Fibroblast of the aortic adventitia (primary cell): ENCODE data around the gene ZC3H6. TPM values are rescaled to one million over a fixed set of nuclear protein-coding genes. Genes with fewer than 3 reads are reported as not detected.

Source experiments
- DNase-seq: peaks from one replicate; pipeline ENCODE4 v3.0.0-alpha.2; 2010; ENCODE audit warnings: low read depth
- H3K4me3 ChIP-seq: 2 replicates; pipeline ENCODE4 v1.5.1; 2011; ENCODE audit warnings: low read depth, mild to moderate bottlenecking, control low read depth, low read length, moderate library complexity
- total RNA-seq: library from RNA; depleted of rRNA; stranded (reverse); fragments of >200 nt; gene quantifications from 2 replicates; pipeline ENCODE4 v1.2.3, GENCODE V29; 2012; ENCODE audit warnings: low replicate concordance
- TF ChIP-seq, protein P1 (sequence below): IDR thresholded peaks from 2 replicates; pipeline ENCODE4 v1.5.1; 2011; ENCODE audit warnings: mild to moderate bottlenecking, low read length, control low read depth, inconsistent platforms; ENCODE audit not compliant: insufficient read depth

ZC3H6 gene, protein sequence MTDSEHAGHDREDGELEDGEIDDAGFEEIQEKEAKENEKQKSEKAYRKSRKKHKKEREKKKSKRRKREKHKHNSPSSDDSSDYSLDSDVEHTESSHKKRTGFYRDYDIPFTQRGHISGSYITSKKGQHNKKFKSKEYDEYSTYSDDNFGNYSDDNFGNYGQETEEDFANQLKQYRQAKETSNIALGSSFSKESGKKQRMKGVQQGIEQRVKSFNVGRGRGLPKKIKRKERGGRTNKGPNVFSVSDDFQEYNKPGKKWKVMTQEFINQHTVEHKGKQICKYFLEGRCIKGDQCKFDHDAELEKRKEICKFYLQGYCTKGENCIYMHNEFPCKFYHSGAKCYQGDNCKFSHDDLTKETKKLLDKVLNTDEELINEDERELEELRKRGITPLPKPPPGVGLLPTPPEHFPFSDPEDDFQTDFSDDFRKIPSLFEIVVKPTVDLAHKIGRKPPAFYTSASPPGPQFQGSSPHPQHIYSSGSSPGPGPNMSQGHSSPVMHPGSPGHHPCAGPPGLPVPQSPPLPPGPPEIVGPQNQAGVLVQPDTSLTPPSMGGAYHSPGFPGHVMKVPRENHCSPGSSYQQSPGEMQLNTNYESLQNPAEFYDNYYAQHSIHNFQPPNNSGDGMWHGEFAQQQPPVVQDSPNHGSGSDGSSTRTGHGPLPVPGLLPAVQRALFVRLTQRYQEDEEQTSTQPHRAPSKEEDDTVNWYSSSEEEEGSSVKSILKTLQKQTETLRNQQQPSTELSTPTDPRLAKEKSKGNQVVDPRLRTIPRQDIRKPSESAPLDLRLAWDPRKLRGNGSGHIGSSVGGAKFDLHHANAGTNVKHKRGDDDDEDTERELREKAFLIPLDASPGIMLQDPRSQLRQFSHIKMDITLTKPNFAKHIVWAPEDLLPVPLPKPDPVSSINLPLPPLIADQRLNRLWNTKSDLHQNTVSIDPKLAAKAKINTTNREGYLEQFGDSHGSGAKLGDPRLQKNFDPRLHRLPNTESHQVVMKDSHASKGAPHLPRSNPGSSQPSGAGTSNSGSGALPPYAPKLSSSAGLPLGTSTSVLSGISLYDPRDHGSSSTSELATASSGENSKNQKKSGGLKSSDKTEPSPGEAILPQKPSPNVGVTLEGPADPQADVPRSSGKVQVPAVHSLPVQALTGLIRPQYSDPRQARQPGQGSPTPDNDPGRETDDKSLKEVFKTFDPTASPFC
- 2.9 and 7.5 TPM in 2 replicates for total RNA-seq

DNA sequence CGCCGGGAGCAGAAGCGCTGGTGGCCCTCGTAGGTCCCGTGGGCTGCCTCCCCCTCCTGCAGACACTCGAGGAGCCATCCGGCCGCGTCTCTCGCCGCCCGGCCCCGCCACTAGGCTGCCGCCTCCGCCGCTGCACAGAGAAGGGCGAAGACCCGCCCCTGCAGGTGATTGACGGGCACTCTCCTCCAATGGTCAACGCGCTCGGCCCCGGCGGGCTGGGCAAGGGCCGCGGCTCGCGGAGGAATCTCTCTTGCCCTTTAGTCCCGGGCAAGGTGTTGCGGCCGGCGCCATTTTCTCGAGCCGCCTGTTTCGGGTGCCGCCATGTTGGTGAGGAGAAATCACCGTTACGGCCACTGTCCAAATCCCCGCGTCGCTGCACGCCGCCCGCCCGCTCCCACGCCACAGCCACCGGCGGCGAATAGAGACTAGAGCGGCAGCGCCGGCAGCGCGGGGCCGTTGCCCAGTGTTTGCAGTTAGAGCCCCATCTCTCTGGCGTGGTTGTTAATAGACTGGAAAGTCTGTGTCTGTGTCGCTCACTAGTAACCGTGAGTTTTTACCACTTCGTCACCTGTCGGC is at the start of gene ZC3H6:
Gene ZC3H6, plus strand, starts transcription at position 287 of the 576 bp plus-strand sequence. CDS start 398 bp downstream, outside the sequence.
- DNase-seq = peak; percentile 98
- peak within 1 kb of the TSS; percentile 89 for H3K4me3 ChIP-seq
- TF ChIP-seq, protein P1, sequence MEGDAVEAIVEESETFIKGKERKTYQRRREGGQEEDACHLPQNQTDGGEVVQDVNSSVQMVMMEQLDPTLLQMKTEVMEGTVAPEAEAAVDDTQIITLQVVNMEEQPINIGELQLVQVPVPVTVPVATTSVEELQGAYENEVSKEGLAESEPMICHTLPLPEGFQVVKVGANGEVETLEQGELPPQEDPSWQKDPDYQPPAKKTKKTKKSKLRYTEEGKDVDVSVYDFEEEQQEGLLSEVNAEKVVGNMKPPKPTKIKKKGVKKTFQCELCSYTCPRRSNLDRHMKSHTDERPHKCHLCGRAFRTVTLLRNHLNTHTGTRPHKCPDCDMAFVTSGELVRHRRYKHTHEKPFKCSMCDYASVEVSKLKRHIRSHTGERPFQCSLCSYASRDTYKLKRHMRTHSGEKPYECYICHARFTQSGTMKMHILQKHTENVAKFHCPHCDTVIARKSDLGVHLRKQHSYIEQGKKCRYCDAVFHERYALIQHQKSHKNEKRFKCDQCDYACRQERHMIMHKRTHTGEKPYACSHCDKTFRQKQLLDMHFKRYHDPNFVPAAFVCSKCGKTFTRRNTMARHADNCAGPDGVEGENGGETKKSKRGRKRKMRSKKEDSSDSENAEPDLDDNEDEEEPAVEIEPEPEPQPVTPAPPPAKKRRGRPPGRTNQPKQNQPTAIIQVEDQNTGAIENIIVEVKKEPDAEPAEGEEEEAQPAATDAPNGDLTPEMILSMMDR = no peak

DNA sequence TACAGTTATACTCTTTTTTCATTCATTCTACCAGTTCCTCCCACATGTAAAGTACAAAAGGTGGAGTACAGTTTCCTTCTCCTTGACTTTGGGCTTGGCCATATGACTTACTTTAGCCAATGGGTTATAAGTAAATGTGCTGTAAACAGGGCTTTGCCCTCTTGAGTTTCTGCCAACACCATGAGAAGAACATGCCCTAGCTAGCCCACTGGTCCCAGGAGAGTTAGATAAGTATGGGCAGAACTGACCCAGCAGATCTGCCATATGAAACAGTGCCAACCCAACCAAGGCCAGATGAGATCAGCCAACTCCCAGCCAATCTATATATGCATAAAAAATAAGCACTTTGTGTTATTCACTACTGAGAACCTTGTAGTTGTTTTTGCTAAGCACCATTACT is 46.0 kb upstream of the ZC3H6 start:
- DNase-seq = peak; percentile 83
- TF ChIP-seq, protein P1 = no peak
- H3K4me3 ChIP-seq = no peak overlapping the region

DNA sequence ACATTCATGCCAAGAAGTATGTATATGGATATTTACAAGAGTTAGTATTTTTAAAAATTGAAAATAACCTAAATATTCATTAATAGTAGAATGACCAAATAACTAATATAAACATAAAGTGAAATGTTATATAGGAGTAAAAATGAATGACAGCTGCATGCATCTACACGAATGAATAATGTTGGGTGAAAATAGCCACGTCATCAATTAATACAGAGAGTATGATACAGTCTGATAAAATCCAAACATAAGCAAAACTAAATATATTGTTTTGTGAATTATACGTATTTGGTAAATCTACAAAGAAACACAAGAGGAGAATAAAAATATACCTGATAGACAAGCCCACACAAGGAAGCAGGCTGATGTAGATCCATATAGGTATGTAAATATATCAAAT is 45.0 kb upstream of the ZC3H6 start:
- TF ChIP-seq, protein P1 = no peak
- H3K4me3 ChIP-seq = no peak overlapping the region
- no peak for DNase-seq

DNA sequence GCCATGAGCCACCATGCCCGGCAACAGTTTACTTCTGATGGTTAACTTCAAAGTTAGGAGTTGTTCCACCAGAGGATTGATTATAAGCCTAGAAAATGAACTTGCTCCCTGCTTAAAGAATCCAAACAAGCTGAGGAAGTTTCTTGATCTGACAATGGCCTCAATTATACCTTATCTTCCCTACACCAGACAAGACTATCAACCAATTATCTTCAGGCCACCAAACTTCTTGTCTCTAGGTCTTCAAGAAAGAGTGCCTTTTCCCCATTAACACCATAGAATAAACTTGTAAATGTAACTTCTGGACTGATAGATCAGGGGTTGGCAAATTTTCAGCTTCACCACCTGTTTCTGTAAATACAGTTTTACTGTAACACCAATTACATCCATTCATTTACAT is 35.5 kb upstream of the ZC3H6 start:
- H3K4me3 ChIP-seq = no peak overlapping the region
- DNase-seq = no peak
- TF ChIP-seq, protein P1 = no peak

DNA sequence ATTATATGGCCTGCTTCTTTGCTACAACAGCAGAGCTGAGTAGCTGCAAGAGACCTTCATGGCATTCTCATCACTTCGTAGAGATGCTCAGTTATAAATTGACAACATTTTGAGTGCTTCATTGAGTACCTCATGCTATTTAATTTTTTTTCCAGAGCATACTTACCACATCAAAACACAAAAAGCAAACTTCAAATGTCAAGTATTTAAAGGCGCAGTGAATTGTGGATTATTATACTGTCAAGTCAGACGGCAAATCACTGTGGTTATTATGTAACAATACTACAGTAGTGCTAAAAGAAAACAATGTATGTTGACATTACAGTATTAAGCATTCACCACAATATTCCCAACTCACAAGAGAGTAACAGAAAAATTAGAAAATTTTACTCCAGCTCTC is 33.0 kb upstream of the ZC3H6 start:
- H3K4me3 ChIP-seq = no peak overlapping the region
- TF ChIP-seq, protein P1 = no peak
- no peak for DNase-seq

DNA sequence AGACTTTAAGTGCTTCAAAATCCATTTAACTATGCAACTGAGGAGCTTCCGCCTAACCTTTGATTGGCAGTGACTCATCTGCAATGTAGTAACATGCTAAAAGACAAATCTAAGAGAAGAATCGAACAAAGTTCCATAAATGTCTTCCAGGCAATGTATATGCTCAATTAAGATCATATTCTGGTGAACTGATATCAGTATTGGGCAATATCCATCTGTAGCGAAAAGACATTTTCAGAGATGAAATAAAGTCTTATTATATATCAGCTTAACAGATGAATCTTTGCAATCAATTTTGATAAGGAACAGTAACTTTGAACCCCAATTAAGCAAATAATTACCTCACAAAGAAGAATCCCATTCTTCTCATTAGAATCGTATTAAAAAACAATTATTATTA is 32.2 kb upstream of the ZC3H6 start:
- no peak for DNase-seq
- H3K4me3 ChIP-seq = no peak overlapping the region
- TF ChIP-seq, protein P1 = no peak
